Measurements from ENCODE around the gene NUB1. TPM values are rescaled to one million over a fixed set of nuclear protein-coding genes. Genes with fewer than 3 reads are reported as not detected.

NUB1 gene
- total RNA-seq, 4 donors from 2014 or later: 39.3 to 70.8 (median 41.7) TPM

- Histone ChIP-seq H3K4me1 (no peaks in the 10 kb centered on the region), H3K4me3 (no peak overlapping the region), H3K27ac (no peak overlapping the region), H3K9me3 (peaks cover 8% of the 10 kb centered on the region), H3K27me3 (no peaks in the 10 kb centered on the region), H3K36me3 (no peaks in the 10 kb centered on the region)
- WGBS: 92% methylated on average over 2 of the region's 5 CpGs
- no peak for DNase-seq (ENCODE audit: low spot score in 2 of 2)
- TF ChIP-seq, protein P1, sequence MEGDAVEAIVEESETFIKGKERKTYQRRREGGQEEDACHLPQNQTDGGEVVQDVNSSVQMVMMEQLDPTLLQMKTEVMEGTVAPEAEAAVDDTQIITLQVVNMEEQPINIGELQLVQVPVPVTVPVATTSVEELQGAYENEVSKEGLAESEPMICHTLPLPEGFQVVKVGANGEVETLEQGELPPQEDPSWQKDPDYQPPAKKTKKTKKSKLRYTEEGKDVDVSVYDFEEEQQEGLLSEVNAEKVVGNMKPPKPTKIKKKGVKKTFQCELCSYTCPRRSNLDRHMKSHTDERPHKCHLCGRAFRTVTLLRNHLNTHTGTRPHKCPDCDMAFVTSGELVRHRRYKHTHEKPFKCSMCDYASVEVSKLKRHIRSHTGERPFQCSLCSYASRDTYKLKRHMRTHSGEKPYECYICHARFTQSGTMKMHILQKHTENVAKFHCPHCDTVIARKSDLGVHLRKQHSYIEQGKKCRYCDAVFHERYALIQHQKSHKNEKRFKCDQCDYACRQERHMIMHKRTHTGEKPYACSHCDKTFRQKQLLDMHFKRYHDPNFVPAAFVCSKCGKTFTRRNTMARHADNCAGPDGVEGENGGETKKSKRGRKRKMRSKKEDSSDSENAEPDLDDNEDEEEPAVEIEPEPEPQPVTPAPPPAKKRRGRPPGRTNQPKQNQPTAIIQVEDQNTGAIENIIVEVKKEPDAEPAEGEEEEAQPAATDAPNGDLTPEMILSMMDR (IDR thresholded peaks at IDR 0.05): no peak
- TF ChIP-seq POLR2A (IDR thresholded peaks at IDR 0.05) (no peak), EP300 (IDR thresholded peaks at IDR 0.05) (no peak), POLR2AphosphoS5 (IDR thresholded peaks at IDR 0.05) (no peak)
Observed at GRCh38 chr7:151320263-151320845, 21.3 kb upstream of the NUB1 start.

DNA sequence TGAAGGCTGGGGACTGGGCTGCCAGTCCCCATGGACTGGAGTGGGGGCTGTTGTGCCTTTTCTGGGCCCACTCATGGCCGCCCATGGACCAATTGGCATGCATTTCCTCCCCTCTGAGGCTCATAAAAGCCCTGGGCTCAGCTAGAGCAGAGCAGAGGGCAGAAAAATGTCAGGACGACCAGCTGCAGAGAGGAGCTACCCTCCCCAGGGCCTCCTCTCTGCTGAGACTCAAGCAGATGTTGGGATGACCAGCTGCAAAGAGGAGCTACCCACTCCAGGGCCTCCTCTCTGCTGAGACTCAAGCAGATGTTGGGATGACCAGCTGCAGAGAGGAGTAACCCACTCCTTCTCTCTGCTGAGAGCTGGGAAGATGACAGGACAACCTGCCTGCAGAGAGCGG is 20.3 kb upstream of the NUB1 start:
- WGBS: 100% methylated on average over 1 of the region's 3 CpGs
- no peaks in the 10 kb centered on the region for H3K36me3 ChIP-seq
- no peak overlapping the region for H3K4me3 ChIP-seq
- DNase-seq (ENCODE audit: low spot score in 2 of 2): no peak
- H3K4me1 ChIP-seq: no peaks in the 10 kb centered on the region
- TF ChIP-seq POLR2A (IDR thresholded peaks at IDR 0.05) (no peak), POLR2AphosphoS5 (IDR thresholded peaks at IDR 0.05) (no peak), EP300 (IDR thresholded peaks at IDR 0.05) (no peak)
- TF ChIP-seq, protein P1 (IDR thresholded peaks at IDR 0.05): no peak
- H3K27ac ChIP-seq: no peak overlapping the region
- no peaks in the 10 kb centered on the region for H3K27me3 ChIP-seq
- H3K9me3 ChIP-seq: peaks cover 8% of the 10 kb centered on the region

DNA sequence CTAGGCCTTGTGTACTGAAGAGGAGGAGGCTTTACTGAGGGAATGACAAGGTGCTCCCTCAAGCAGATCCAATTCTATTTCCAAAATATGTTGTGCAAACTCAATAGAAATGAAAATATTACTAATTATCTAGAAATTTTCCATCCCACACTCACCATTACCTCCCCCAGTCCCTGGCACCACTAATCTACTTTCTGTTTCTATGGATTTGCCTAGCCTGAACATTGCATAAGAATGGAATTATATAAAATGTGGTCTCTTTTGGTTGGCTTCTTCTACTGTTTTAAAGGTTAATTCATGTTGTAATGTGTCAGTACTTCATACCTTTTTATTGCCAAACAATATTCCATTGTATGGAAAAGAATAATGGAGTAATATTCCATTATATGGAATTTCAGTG is 18.7 kb upstream of the NUB1 start:
- TF ChIP-seq POLR2A (IDR thresholded peaks at IDR 0.05) (no peak), EP300 (IDR thresholded peaks at IDR 0.05) (no peak), POLR2AphosphoS5 (IDR thresholded peaks at IDR 0.05) (no peak)
- TF ChIP-seq, protein P1 (IDR thresholded peaks at IDR 0.05): no peak
- H3K4me1 ChIP-seq: no peaks in the 10 kb centered on the region
- H3K27ac ChIP-seq: no peak overlapping the region
- H3K4me3 ChIP-seq: no peak overlapping the region
- DNase-seq (ENCODE audit: low spot score in 2 of 2): no peak
- H3K36me3 ChIP-seq: no peaks in the 10 kb centered on the region
- H3K9me3 ChIP-seq: peaks cover 8% of the 10 kb centered on the region
- no peaks in the 10 kb centered on the region for H3K27me3 ChIP-seq

GRCh38 chr7:151327022-151327421 is 14.6 kb upstream of the NUB1 start:
- no peaks in the 10 kb centered on the region for H3K9me3 ChIP-seq
- WGBS: 85% methylated on average over 2 of the region's 2 CpGs
- DNase-seq (ENCODE audit: low spot score in 2 of 2): no peak
- H3K27ac ChIP-seq: no peak overlapping the region
- no peaks in the 10 kb centered on the region for H3K27me3 ChIP-seq
- no peaks in the 10 kb centered on the region for H3K36me3 ChIP-seq
- H3K4me3 ChIP-seq: no peak overlapping the region
- no peaks in the 10 kb centered on the region for H3K4me1 ChIP-seq
- TF ChIP-seq POLR2A (IDR thresholded peaks at IDR 0.05): no peak
- no peak for TF ChIP-seq EP300 (IDR thresholded peaks at IDR 0.05)
- no peak for TF ChIP-seq POLR2AphosphoS5 (IDR thresholded peaks at IDR 0.05)
- TF ChIP-seq, protein P1 (IDR thresholded peaks at IDR 0.05): no peak

DNA sequence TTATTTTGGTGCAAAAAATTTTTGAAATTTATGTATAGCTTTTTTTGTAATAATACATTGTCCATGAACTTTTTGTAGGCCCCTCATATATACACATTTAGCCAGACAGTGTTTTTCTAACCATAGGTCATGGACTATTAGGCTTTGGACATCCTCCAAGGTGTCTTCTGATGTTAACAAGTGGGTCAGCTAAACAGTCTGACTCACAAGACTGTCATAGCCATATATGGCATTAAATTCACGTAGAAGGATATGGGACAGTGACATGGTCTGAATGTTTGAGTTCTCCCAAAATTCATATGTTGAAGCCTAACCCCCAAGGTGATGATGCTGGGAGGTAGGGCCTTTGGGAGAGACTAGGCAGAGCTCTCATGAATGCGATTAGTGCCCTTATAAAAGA is 14.0 kb upstream of the NUB1 start:
- Histone ChIP-seq H3K27ac (no peak overlapping the region), H3K27me3 (no peaks in the 10 kb centered on the region), H3K36me3 (no peaks in the 10 kb centered on the region), H3K4me1 (no peaks in the 10 kb centered on the region), H3K9me3 (no peaks in the 10 kb centered on the region), H3K4me3 (no peak overlapping the region)
- TF ChIP-seq POLR2A (IDR thresholded peaks at IDR 0.05) (no peak), POLR2AphosphoS5 (IDR thresholded peaks at IDR 0.05) (no peak), EP300 (IDR thresholded peaks at IDR 0.05) (no peak)
- TF ChIP-seq, protein P1 (IDR thresholded peaks at IDR 0.05): no peak
- 70% methylated on average over 2 of the region's 2 CpGs for WGBS
- DNase-seq (ENCODE audit: low spot score in 2 of 2): no peak
